SK-N-MC (cell line): Measurements from ENCODE around the gene MGMT.

Source experiments
- DNase-seq: peaks from one replicate; pipeline ENCODE4 v3.0.0-alpha.2; 2011; ENCODE audit warnings: low read depth, low spot score
- H3K27ac ChIP-seq: fragments of 200-600 bp; sonication (generic); 2 replicates; pipeline ENCODE4 v1.5.1; 2016; ENCODE audit warnings: mixed run types
- H3K36me3 ChIP-seq: fragments of 200-600 bp; sonication (generic); 2 replicates; pipeline ENCODE4 v1.6.1; 2017; ENCODE audit warnings: antibody characterized with exemption, low read length, mixed read lengths; ENCODE audit not compliant: insufficient read depth
- H3K4me3 ChIP-seq: fragments of 200-600 bp; sonication (generic); 2 replicates; pipeline ENCODE4 v1.5.1; 2016
- H3K9ac ChIP-seq: fragments of 200-600 bp; sonication (generic); 2 replicates; pipeline ENCODE4 v1.8.0; 2017; ENCODE audit warnings: mixed run types, mixed read lengths; ENCODE audit not compliant: insufficient read length
- H3K9me3 ChIP-seq: fragments of 200-600 bp; sonication (generic); 2 replicates; pipeline ENCODE4 v1.6.1; 2017; ENCODE audit warnings: low read depth, mild to moderate bottlenecking, antibody characterized with exemption, low read length, moderate library complexity, mixed read lengths
- EZH2 ChIP-seq: fragments of 200-600 bp; sonication (generic); IDR thresholded peaks from one replicate; pipeline ENCODE4 v1.6.1; 2017; ENCODE audit warnings: antibody characterized with exemption
- FOXP2 ChIP-seq: optimal IDR thresholded peaks from 2 replicates; pipeline ENCODE3; 2011; ENCODE audit warnings: mild to moderate bottlenecking, moderate library complexity; ENCODE audit not compliant: insufficient read depth; ENCODE audit errors: extremely low read length, control extremely low read depth
- POLR2AphosphoS5 ChIP-seq: IDR thresholded peaks from 2 replicates; pipeline ENCODE4 v1.6.1; 2012; ENCODE audit warnings: mild to moderate bottlenecking, low read depth, low read length, borderline replicate concordance

The MGMT gene

GRCh38 chr10:129788215-129788614 is 321.2 kb downstream of the MGMT start:
- Histone ChIP-seq H3K36me3 (no peaks in the 10 kb centered on the region), H3K9ac (no peak overlapping the region), H3K4me3 (no peak overlapping the region), H3K27ac (no peak overlapping the region), H3K9me3 (no peaks in the 10 kb centered on the region)
- TF ChIP-seq EZH2 = no peak
- TF ChIP-seq FOXP2 = no peak
- no peak for TF ChIP-seq POLR2AphosphoS5
- no peak for DNase-seq

GRCh38 chr10:129790715-129791446 is 323.8 kb downstream of the MGMT start:
- Histone ChIP-seq H3K27ac (no peak overlapping the region), H3K9ac (no peak overlapping the region), H3K36me3 (no peaks in the 10 kb centered on the region), H3K4me3 (no peak overlapping the region), H3K9me3 (no peaks in the 10 kb centered on the region)
- TF ChIP-seq FOXP2 = no peak
- DNase-seq = no peak

GRCh38 chr10:129792141-129792540 is 325.1 kb downstream of the MGMT start:
- H3K27ac ChIP-seq = no peak overlapping the region
- no peaks in the 10 kb centered on the region for H3K9me3 ChIP-seq
- TF ChIP-seq FOXP2 = peak; percentile 73
- peak; percentile 46; the same call in 1 of the 2 replicates for TF ChIP-seq POLR2AphosphoS5
- no peak for TF ChIP-seq EZH2
- peak; percentile 12 for DNase-seq
- H3K36me3 ChIP-seq = no peaks in the 10 kb centered on the region
- H3K9ac ChIP-seq = no peak overlapping the region
- 0 out of 2 replicates have a peak overlapping the region, but pooled peaks have one; percentile 29 for H3K4me3 ChIP-seq

GRCh38 chr10:129792864-129793263 is 325.8 kb downstream of the MGMT start:
- H3K9me3 ChIP-seq = no peaks in the 10 kb centered on the region
- no peak overlapping the region for H3K27ac ChIP-seq
- DNase-seq = no peak
- H3K36me3 ChIP-seq = no peaks in the 10 kb centered on the region
- peak overlapping the region; percentile 22; the same call in 1 of the 2 replicates for H3K4me3 ChIP-seq
- no peak for TF ChIP-seq EZH2
- no peak for TF ChIP-seq POLR2AphosphoS5
- no peak for TF ChIP-seq FOXP2
- no peak overlapping the region for H3K9ac ChIP-seq

GRCh38 chr10:129793479-129793878 is 326.4 kb downstream of the MGMT start:
- Histone ChIP-seq H3K36me3 (no peaks in the 10 kb centered on the region), H3K27ac (no peak overlapping the region), H3K9ac (no peak overlapping the region), H3K4me3 (no peak overlapping the region), H3K9me3 (no peaks in the 10 kb centered on the region)
- DNase-seq = no peak
- TF ChIP-seq POLR2AphosphoS5 (no peak), EZH2 (no peak), FOXP2 (no peak)

GRCh38 chr10:129793996-129794395 is 327.0 kb downstream of the MGMT start:
- Histone ChIP-seq H3K4me3 (no peak overlapping the region), H3K9me3 (no peaks in the 10 kb centered on the region), H3K9ac (no peak overlapping the region), H3K36me3 (no peaks in the 10 kb centered on the region), H3K27ac (no peak overlapping the region)
- TF ChIP-seq FOXP2 (no peak), POLR2AphosphoS5 (no peak), EZH2 (no peak)
- DNase-seq = no peak

- Histone ChIP-seq H3K9me3 (no peaks in the 10 kb centered on the region), H3K36me3 (no peaks in the 10 kb centered on the region), H3K27ac (no peak overlapping the region), H3K4me3 (no peak overlapping the region), H3K9ac (no peak overlapping the region)
- no peak for DNase-seq
- TF ChIP-seq FOXP2 = no peak
- no peak for TF ChIP-seq EZH2
- TF ChIP-seq POLR2AphosphoS5 = no peak
Observed at GRCh38 chr10:129796710-129797420, 329.8 kb downstream of the MGMT start.

GRCh38 chr10:129799942-129800341 is 332.9 kb downstream of the MGMT start:
- Histone ChIP-seq H3K9me3 (no peaks in the 10 kb centered on the region), H3K36me3 (no peaks in the 10 kb centered on the region), H3K4me3 (no peak overlapping the region), H3K27ac (no peak overlapping the region), H3K9ac (no peak overlapping the region)
- no peak for DNase-seq
- TF ChIP-seq POLR2AphosphoS5 = no peak
- TF ChIP-seq FOXP2 = no peak
- TF ChIP-seq EZH2 = no peak

- Histone ChIP-seq H3K4me3 (no peak overlapping the region), H3K27ac (no peak overlapping the region), H3K9me3 (no peaks in the 10 kb centered on the region), H3K9ac (no peak overlapping the region), H3K36me3 (no peaks in the 10 kb centered on the region)
- TF ChIP-seq POLR2AphosphoS5 (no peak), FOXP2 (no peak), EZH2 (no peak)
- DNase-seq = no peak
Observed at GRCh38 chr10:129800796-129801340, 333.8 kb downstream of the MGMT start.
